ENCODE results near the gene GRM8.

Gene GRM8

DNA sequence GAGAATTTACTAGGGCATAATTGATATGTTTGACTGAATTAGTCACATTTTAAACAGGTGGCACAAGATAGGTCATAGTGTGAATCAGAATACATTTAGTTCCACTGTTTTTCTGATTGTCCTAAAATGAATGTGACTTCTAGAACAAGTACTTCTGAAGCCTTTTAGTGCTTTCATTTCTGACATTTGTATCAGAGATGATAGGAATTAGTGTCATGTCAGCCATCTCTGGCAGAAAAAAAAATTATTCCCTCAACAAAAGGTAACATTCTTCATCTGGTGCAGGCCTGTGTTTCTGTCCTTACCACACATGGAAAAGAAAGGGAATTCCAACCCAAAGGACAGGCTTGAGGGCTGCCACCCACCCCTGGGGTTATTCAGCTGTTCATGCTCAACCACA is 21.3 kb downstream of the GRM8 start:
- ATAC-seq: no peak
- TF ChIP-seq RARB (CRISPR knock-in tag; IDR thresholded peaks at IDR 0.05): no peak
- TF ChIP-seq ISL1 (CRISPR knock-in tag; IDR thresholded peaks at IDR 0.05): no peak
- no peak for TF ChIP-seq OSR1 (CRISPR knock-in tag; IDR thresholded peaks at IDR 0.05)
- TF ChIP-seq ZNF565 (CRISPR knock-in tag; conservative IDR thresholded peaks at IDR 0.05; ENCODE audit: low read depth): no peak
- no peak for TF ChIP-seq ZNF70 (CRISPR knock-in tag; IDR thresholded peaks at IDR 0.05)
- TF ChIP-seq CREB5 (CRISPR knock-in tag; IDR thresholded peaks at IDR 0.05; ENCODE audit: low read depth): no peak
- TF ChIP-seq, protein P1, sequence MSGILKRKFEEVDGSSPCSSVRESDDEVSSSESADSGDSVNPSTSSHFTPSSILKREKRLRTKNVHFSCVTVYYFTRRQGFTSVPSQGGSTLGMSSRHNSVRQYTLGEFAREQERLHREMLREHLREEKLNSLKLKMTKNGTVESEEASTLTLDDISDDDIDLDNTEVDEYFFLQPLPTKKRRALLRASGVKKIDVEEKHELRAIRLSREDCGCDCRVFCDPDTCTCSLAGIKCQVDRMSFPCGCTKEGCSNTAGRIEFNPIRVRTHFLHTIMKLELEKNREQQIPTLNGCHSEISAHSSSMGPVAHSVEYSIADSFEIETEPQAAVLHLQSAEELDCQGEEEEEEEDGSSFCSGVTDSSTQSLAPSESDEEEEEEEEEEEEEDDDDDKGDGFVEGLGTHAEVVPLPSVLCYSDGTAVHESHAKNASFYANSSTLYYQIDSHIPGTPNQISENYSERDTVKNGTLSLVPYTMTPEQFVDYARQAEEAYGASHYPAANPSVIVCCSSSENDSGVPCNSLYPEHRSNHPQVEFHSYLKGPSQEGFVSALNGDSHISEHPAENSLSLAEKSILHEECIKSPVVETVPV (CRISPR knock-in tag; IDR thresholded peaks at IDR 0.05): no peak
- no peak for TF ChIP-seq ZC3H10 (CRISPR knock-in tag; IDR thresholded peaks at IDR 0.05)
- no peak for TF ChIP-seq TCF4 (CRISPR knock-in tag; IDR thresholded peaks at IDR 0.05; ENCODE audit: borderline replicate concordance)
- TF ChIP-seq PPARA (CRISPR knock-in tag; IDR thresholded peaks at IDR 0.05; ENCODE audit: borderline replicate concordance): no peak
- no peak for TF ChIP-seq ZFP30 (CRISPR knock-in tag; IDR thresholded peaks at IDR 0.05)
- TF ChIP-seq, protein P2, sequence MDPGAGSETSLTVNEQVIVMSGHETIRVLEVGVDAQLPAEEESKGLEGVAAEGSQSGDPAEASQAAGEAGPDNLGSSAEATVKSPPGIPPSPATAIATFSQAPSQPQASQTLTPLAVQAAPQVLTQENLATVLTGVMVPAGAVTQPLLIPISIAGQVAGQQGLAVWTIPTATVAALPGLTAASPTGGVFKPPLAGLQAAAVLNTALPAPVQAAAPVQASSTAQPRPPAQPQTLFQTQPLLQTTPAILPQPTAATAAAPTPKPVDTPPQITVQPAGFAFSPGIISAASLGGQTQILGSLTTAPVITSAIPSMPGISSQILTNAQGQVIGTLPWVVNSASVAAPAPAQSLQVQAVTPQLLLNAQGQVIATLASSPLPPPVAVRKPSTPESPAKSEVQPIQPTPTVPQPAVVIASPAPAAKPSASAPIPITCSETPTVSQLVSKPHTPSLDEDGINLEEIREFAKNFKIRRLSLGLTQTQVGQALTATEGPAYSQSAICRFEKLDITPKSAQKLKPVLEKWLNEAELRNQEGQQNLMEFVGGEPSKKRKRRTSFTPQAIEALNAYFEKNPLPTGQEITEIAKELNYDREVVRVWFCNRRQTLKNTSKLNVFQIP (CRISPR knock-in tag; IDR thresholded peaks at IDR 0.05; ENCODE audit: borderline replicate concordance, low read depth): no peak
- no peak for TF ChIP-seq ZFP3 (CRISPR knock-in tag; IDR thresholded peaks at IDR 0.05)
- no peak for TF ChIP-seq ARNTL (CRISPR knock-in tag; IDR thresholded peaks at IDR 0.05; ENCODE audit: borderline replicate concordance, low read depth)

DNA sequence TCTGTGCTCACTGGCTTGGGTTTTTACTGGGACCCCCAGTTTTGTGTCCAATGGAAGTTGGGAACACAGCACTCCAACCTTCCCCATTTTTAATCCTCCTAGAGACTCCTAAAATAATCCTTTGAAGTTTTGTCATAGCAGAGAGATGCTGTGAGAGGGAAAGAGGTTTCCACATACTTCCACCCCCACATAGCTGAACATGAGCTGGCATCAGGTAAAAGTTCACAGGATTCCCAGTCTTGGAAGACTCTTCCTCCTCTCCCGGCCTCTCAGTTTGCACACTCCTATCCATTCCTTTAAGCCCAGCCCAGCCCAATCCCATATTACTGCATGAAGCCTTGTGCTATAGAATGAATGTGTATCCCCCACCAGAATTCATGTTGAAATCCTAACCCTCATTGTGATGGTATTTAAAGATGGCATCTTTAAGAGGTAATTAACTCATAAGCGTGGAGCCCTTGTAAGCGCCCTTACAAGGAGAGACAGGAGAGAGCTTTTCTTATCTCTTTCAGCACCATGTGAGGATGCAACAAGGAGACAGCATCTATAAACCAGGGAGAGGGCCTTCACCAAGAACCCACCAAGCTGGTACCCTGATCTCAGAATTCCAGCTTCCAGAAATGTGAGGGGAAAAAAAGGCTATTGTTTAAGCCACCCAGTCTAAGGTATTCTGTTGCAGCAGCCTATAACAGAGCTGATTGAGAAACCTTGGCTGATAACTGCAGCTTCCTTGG is 22.4 kb downstream of the GRM8 start:
- no peak for TF ChIP-seq ZNF565 (CRISPR knock-in tag; conservative IDR thresholded peaks at IDR 0.05; ENCODE audit: low read depth)
- no peak for TF ChIP-seq OSR1 (CRISPR knock-in tag; IDR thresholded peaks at IDR 0.05)
- no peak for TF ChIP-seq BACH2 (CRISPR knock-in tag; IDR thresholded peaks at IDR 0.05; ENCODE audit: borderline replicate concordance)
- TF ChIP-seq, protein P3, sequence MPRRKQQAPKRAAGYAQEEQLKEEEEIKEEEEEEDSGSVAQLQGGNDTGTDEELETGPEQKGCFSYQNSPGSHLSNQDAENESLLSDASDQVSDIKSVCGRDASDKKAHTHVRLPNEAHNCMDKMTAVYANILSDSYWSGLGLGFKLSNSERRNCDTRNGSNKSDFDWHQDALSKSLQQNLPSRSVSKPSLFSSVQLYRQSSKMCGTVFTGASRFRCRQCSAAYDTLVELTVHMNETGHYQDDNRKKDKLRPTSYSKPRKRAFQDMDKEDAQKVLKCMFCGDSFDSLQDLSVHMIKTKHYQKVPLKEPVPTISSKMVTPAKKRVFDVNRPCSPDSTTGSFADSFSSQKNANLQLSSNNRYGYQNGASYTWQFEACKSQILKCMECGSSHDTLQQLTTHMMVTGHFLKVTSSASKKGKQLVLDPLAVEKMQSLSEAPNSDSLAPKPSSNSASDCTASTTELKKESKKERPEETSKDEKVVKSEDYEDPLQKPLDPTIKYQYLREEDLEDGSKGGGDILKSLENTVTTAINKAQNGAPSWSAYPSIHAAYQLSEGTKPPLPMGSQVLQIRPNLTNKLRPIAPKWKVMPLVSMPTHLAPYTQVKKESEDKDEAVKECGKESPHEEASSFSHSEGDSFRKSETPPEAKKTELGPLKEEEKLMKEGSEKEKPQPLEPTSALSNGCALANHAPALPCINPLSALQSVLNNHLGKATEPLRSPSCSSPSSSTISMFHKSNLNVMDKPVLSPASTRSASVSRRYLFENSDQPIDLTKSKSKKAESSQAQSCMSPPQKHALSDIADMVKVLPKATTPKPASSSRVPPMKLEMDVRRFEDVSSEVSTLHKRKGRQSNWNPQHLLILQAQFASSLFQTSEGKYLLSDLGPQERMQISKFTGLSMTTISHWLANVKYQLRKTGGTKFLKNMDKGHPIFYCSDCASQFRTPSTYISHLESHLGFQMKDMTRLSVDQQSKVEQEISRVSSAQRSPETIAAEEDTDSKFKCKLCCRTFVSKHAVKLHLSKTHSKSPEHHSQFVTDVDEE (CRISPR knock-in tag; IDR thresholded peaks at IDR 0.05): no peak
- no peak for TF ChIP-seq ZFP3 (CRISPR knock-in tag; IDR thresholded peaks at IDR 0.05)
- TF ChIP-seq PATZ1 (CRISPR knock-in tag; IDR thresholded peaks at IDR 0.05; ENCODE audit: borderline replicate concordance): no peak
- TF ChIP-seq ZFP30 (CRISPR knock-in tag; IDR thresholded peaks at IDR 0.05): no peak
- no peak for ATAC-seq

DNA sequence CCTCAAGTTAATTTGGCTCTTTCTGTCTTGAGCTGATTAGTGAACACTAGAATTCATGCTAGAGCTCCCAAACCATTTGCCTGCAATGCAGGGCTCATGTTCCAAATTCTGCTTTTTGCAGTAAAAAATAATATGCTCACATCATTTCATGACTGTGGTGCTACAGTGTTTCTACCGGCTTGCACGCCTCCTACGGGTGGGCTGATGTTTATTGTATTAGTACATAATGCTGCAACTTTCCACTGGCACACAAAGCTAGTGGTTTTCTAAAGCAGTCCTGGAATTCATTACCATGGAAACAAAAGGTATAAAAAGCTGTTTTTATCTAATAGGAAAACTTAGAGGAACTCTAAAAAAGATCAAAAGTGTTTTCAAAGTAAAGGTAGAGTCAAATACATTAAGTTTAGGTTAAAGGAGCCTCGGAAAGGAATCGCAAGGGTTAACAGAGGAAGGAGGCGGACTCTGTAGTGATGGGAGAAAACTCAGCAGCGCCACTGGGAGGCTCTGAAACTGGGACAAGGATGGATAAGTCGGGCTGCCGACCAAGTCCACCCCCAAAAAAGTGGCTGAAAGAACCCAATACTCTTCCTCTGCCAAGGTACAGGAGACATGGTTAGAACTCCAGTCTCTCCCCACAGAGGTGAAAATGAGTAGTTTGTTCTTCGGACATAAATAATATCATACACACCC is 25.9 kb downstream of the GRM8 start:
- no peak for ATAC-seq
- no peak for TF ChIP-seq ESRRG (CRISPR knock-in tag; IDR thresholded peaks at IDR 0.05)
- no peak for TF ChIP-seq TCF4 (CRISPR knock-in tag; IDR thresholded peaks at IDR 0.05; ENCODE audit: borderline replicate concordance)
- no peak for TF ChIP-seq ARNTL (CRISPR knock-in tag; IDR thresholded peaks at IDR 0.05; ENCODE audit: borderline replicate concordance, low read depth)
- TF ChIP-seq PPARA (CRISPR knock-in tag; IDR thresholded peaks at IDR 0.05; ENCODE audit: borderline replicate concordance): no peak
- TF ChIP-seq RARB (CRISPR knock-in tag; IDR thresholded peaks at IDR 0.05): no peak
- no peak for TF ChIP-seq TOX (CRISPR knock-in tag; IDR thresholded peaks at IDR 0.05; ENCODE audit: borderline replicate concordance)
